Choroid plexus epithelial cell (primary cell): ENCODE results near the gene SCYGR2.
"Not testable (repeated sequence)": the region's sequence is repeated elsewhere in the genome, so short reads cannot be mapped to it uniquely, and the experiment has no call there.

ENCODE experiments used
- DNase-seq: peaks from one replicate; pipeline ENCODE4 v3.0.0-alpha.2; 2010; ENCODE audit warnings: low read depth
- H3K4me3 ChIP-seq: 2 replicates; pipeline ENCODE4 v1.5.1; 2011; ENCODE audit warnings: low read depth, mild to moderate bottlenecking, control low read depth, low read length, moderate library complexity
- CTCF ChIP-seq: conservative IDR thresholded peaks from 2 replicates; pipeline ENCODE4 v1.5.1; 2011; ENCODE audit warnings: low read depth, mild to moderate bottlenecking, control low read depth, inconsistent platforms, low read length, moderate library complexity

SCYGR2 gene

GRCh38 chr2:227598835-227599503 is at the start of gene SCYGR2:
SCYGR2 (plus strand) TSS chr2:227598893; CDS start chr2:227598893, 0 bp downstream.
- DNase-seq: not testable (repeated sequence)

GRCh38 chr2:227551836-227552235 is 46.9 kb upstream of the SCYGR2 start:
- no peak for DNase-seq
- no peak for TF ChIP-seq CTCF
- no peak overlapping the region for H3K4me3 ChIP-seq

More at GRCh38 chr2:227598835-227599503, at the start of gene SCYGR2:
- not testable (repeated sequence) for H3K4me3 ChIP-seq

- TF ChIP-seq CTCF: no peak
- no peak for DNase-seq
- no peak overlapping the region for H3K4me3 ChIP-seq
Measured at GRCh38 chr2:227562581-227562980, 36.1 kb upstream of the SCYGR2 start.

- no peak overlapping the region for H3K4me3 ChIP-seq
- no peak for DNase-seq
- no peak for TF ChIP-seq CTCF
Measured at GRCh38 chr2:227565080-227565479, 33.6 kb upstream of the SCYGR2 start.

- no peak for TF ChIP-seq CTCF
- H3K4me3 ChIP-seq: no peak overlapping the region
- DNase-seq: no peak
Measured at GRCh38 chr2:227566012-227566411, 32.7 kb upstream of the SCYGR2 start.

- no peak overlapping the region for H3K4me3 ChIP-seq
- no peak for DNase-seq
- TF ChIP-seq CTCF: no peak
Measured at GRCh38 chr2:227568852-227569169, 29.9 kb upstream of the SCYGR2 start.

- DNase-seq: no peak
Measured at GRCh38 chr2:227570615-227571014, 28.1 kb upstream of the SCYGR2 start.

More at GRCh38 chr2:227570615-227571014, 28.1 kb upstream of the SCYGR2 start:
- no peak overlapping the region for H3K4me3 ChIP-seq
- no peak for TF ChIP-seq CTCF
